GM12801 (cell line): ENCODE results near the gene TREM2.

Source experiments
- TF ChIP-seq, protein P1 (sequence below): IDR thresholded peaks from one replicate; pipeline ENCODE4 v1.5.1; 2011; ENCODE audit warnings: control low read depth; ENCODE audit not compliant: insufficient read length; ENCODE audit errors: extremely low read depth

TREM2 gene

DNA sequence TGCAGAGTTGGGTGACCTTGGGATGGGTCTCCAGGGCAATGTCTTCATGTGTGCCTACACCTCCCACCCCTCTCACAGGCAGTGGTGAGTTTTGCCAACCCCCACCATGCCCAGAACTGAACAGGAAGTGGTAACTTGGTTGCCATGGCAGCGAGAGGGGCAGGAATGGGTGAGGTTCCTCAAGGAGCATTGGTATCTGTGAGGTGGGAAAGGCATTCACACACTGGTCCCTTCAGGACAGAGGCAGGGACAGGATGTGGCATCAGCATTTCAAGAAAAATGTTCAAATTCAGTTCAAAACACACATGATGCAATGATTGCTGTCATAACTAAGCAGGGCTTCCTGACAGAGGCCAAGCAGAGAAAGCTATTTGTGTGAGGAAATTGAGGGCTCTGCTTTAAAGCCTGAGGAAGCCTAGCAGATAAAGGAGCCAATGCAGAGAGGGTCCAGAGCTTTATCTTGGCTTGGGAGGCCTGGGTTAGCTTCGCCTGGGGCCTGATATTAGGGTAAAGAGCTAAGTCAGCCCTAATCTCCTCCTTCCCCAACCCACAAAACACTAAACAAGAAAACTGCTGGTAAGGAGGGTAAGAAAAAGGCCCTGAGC, 37.5 kb upstream of the TREM2 start:
- TF ChIP-seq, protein P1, sequence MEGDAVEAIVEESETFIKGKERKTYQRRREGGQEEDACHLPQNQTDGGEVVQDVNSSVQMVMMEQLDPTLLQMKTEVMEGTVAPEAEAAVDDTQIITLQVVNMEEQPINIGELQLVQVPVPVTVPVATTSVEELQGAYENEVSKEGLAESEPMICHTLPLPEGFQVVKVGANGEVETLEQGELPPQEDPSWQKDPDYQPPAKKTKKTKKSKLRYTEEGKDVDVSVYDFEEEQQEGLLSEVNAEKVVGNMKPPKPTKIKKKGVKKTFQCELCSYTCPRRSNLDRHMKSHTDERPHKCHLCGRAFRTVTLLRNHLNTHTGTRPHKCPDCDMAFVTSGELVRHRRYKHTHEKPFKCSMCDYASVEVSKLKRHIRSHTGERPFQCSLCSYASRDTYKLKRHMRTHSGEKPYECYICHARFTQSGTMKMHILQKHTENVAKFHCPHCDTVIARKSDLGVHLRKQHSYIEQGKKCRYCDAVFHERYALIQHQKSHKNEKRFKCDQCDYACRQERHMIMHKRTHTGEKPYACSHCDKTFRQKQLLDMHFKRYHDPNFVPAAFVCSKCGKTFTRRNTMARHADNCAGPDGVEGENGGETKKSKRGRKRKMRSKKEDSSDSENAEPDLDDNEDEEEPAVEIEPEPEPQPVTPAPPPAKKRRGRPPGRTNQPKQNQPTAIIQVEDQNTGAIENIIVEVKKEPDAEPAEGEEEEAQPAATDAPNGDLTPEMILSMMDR: no peak

DNA sequence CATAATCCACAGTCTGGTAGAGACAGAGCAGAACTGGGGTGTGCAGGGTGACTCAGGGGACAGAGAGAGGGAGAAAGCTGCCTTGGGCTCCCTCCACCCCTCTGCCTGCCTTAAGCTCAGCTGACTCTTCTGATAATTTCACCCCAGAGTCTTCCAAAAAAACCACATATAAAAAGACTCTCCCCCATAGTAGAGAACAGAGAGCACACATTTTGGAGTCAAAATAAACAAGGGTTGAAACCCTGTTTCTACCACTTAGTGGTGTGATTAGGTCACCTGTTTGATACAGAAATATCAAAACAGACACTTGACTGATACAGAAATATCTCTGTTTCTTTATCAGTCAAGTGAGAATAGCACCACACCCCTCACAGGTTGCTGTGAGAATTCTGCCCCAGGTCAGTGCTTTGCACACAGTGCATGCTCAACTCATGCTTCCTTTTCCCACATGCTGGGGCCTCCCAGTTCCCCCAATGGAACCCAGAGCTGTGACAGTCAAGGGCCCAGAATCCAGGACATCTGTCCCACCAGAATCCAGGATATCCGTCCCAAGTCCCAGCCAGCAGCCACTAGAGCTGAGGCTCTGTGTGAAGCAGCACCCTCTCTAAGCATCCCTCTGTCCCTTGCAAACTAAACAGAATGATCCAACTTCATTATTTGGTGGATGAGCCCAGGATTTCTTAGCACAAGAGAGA, 36.8 kb upstream of the TREM2 start:
- TF ChIP-seq, protein P1: no peak

- TF ChIP-seq, protein P1: no peak
Measured at GRCh38 chr6:41197234-41197633, 34.3 kb upstream of the TREM2 start.

DNA sequence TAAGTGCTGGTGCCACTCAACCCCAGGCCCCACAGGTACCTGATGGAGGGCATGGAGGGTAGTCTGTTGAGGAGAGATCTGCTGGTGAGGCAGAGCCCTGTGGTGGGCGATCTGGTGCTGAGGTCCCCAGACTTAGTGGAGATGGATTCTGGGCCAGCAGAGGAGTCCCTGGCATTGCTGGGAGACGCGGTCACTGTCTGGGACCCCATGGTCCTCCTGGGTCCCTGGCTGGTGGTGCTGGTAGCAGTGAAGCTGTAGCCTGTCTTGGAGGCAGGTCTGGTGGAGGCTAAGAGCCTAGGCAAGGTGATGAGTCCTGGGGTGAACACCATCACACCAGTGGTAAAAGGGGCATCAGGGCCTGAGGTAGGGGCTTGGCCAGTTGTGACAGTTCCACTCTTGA, 31.5 kb upstream of the TREM2 start:
- TF ChIP-seq, protein P1: no peak

- TF ChIP-seq, protein P1: no peak
Measured at GRCh38 chr6:41193884-41194283, 31.0 kb upstream of the TREM2 start.

- TF ChIP-seq, protein P1: no peak
Measured at GRCh38 chr6:41193171-41193734, 30.3 kb upstream of the TREM2 start.

DNA sequence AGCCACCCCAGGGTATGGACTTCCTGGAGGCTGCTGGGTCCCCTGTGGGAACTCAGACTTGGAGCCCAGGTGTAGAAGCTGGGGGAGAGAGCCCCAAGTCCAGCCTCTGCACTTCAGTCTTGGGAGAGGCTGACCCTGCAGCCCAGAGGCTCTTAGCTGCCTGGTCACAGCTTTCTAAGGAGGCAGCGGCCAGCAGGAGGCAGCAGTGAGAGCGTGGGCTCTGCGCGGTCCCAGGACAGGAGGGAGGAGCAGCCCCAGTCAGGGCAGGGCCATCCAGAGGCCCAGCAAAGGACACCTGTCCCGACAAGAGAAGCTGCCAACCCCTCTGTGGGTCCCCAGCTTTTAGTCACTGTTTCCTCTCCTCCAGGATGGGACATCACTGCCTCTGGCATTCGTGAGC, 28.7 kb upstream of the TREM2 start:
- TF ChIP-seq, protein P1: no peak
